ENCODE data around the gene ATP6V1C2.

ATP6V1C2 gene

GRCh38 chr2:10700078-10700803, 21.2 kb upstream of the ATP6V1C2 start:
- TF ChIP-seq, protein P1, sequence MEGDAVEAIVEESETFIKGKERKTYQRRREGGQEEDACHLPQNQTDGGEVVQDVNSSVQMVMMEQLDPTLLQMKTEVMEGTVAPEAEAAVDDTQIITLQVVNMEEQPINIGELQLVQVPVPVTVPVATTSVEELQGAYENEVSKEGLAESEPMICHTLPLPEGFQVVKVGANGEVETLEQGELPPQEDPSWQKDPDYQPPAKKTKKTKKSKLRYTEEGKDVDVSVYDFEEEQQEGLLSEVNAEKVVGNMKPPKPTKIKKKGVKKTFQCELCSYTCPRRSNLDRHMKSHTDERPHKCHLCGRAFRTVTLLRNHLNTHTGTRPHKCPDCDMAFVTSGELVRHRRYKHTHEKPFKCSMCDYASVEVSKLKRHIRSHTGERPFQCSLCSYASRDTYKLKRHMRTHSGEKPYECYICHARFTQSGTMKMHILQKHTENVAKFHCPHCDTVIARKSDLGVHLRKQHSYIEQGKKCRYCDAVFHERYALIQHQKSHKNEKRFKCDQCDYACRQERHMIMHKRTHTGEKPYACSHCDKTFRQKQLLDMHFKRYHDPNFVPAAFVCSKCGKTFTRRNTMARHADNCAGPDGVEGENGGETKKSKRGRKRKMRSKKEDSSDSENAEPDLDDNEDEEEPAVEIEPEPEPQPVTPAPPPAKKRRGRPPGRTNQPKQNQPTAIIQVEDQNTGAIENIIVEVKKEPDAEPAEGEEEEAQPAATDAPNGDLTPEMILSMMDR (IDR thresholded peaks at IDR 0.05; ENCODE audit: poor library complexity, severe bottlenecking): no peak
- ATAC-seq (ENCODE audit: low read depth) (no peak), DNase-seq (ENCODE audit: low spot score) (no peak)
- no peak overlapping the region for H3K4me3 ChIP-seq (ENCODE audit: severe bottlenecking)
- no peaks in the 10 kb centered on the region for H3K4me1 ChIP-seq (ENCODE audit: insufficient read depth, poor library complexity, severe bottlenecking)
- H3K36me3 ChIP-seq (ENCODE audit: low read depth): no peaks in the 10 kb centered on the region
- H3K27ac ChIP-seq (ENCODE audit: poor library complexity, severe bottlenecking): no peak overlapping the region
- H3K9me3 ChIP-seq (ENCODE audit: severe bottlenecking): peaks cover 2% of the 10 kb centered on the region
- no peaks in the 10 kb centered on the region for H3K27me3 ChIP-seq (ENCODE audit: insufficient read depth, poor library complexity, severe bottlenecking)

- H3K9me3 ChIP-seq (ENCODE audit: severe bottlenecking): peaks cover 2% of the 10 kb centered on the region
- H3K27me3 ChIP-seq (ENCODE audit: insufficient read depth, poor library complexity, severe bottlenecking): no peaks in the 10 kb centered on the region
- no peak overlapping the region for H3K4me3 ChIP-seq (ENCODE audit: severe bottlenecking)
- no peaks in the 10 kb centered on the region for H3K36me3 ChIP-seq (ENCODE audit: low read depth)
- ATAC-seq (ENCODE audit: low read depth) (peak; percentile 38; the same call in 2 of the 3 replicates), DNase-seq (ENCODE audit: low spot score) (no peak)
- H3K27ac ChIP-seq (ENCODE audit: poor library complexity, severe bottlenecking): no peak overlapping the region
- TF ChIP-seq, protein P1 (IDR thresholded peaks at IDR 0.05; ENCODE audit: poor library complexity, severe bottlenecking): no peak
- no peaks in the 10 kb centered on the region for H3K4me1 ChIP-seq (ENCODE audit: insufficient read depth, poor library complexity, severe bottlenecking)
Observed at GRCh38 chr2:10704034-10704594, 17.3 kb upstream of the ATP6V1C2 start.

GRCh38 chr2:10706033-10706432, 15.4 kb upstream of the ATP6V1C2 start:
- TF ChIP-seq, protein P1 (IDR thresholded peaks at IDR 0.05; ENCODE audit: poor library complexity, severe bottlenecking): no peak
- Histone ChIP-seq H3K4me3 (ENCODE audit: severe bottlenecking) (no peak overlapping the region), H3K4me1 (ENCODE audit: insufficient read depth, poor library complexity, severe bottlenecking) (no peaks in the 10 kb centered on the region), H3K9me3 (ENCODE audit: severe bottlenecking) (peaks cover 2% of the 10 kb centered on the region), H3K27me3 (ENCODE audit: insufficient read depth, poor library complexity, severe bottlenecking) (no peaks in the 10 kb centered on the region), H3K36me3 (ENCODE audit: low read depth) (no peaks in the 10 kb centered on the region), H3K27ac (ENCODE audit: poor library complexity, severe bottlenecking) (no peak overlapping the region)
- DNase-seq (ENCODE audit: low spot score): no peak
- no peak for ATAC-seq (ENCODE audit: low read depth)

DNA sequence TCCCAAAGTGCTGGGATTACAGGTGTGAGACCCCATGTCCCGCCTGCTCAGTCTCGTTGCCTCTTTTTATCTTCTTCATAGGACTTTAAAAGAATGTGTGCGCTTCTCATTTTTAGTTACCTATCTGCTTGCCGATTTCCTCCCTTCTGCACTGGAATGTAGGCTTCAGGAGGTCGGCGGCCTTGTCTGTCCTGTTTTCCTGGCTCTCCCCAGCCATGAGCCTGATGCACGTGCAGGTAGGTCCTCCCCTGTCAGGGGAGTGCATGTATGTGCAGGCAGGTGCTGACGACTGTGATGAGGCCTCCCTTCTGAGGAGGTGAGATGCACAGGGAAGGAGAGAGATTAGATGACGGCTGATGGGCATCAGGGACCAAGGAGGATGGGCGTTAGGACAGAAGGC, 13.6 kb upstream of the ATP6V1C2 start:
- Histone ChIP-seq H3K27me3 (ENCODE audit: insufficient read depth, poor library complexity, severe bottlenecking) (no peaks in the 10 kb centered on the region), H3K9me3 (ENCODE audit: severe bottlenecking) (no peaks in the 10 kb centered on the region), H3K4me3 (ENCODE audit: severe bottlenecking) (no peak overlapping the region), H3K27ac (ENCODE audit: poor library complexity, severe bottlenecking) (no peak overlapping the region), H3K36me3 (ENCODE audit: low read depth) (no peaks in the 10 kb centered on the region), H3K4me1 (ENCODE audit: insufficient read depth, poor library complexity, severe bottlenecking) (no peaks in the 10 kb centered on the region)
- no peak for ATAC-seq (ENCODE audit: low read depth)
- no peak for DNase-seq (ENCODE audit: low spot score)
- TF ChIP-seq, protein P1 (IDR thresholded peaks at IDR 0.05; ENCODE audit: poor library complexity, severe bottlenecking): no peak
